GM12891 (cell line): Measurements from ENCODE around the gene PDPK1.
"Not testable (repeated sequence)": the region's sequence is repeated elsewhere in the genome, so short reads cannot be mapped to it uniquely, and the experiment has no call there.

ENCODE experiments used
- PAX5 ChIP-seq: IDR thresholded peaks from 2 replicates; pipeline ENCODE4 v1.6.1; 2011; ENCODE audit warnings: low read length, moderate library complexity, mild to moderate bottlenecking; ENCODE audit not compliant: insufficient read depth, severe bottlenecking
- POLR2A ChIP-seq: IDR thresholded peaks from 2 replicates; pipeline ENCODE4 v1.6.1; 2011; ENCODE audit warnings: low read depth, low read length, control low read depth
- POLR2AphosphoS5 ChIP-seq: IDR thresholded peaks from 2 replicates; pipeline ENCODE4 v1.6.1; 2011; ENCODE audit warnings: low read depth, low read length, control low read depth
- TAF1 ChIP-seq: IDR thresholded peaks from 2 replicates; pipeline ENCODE4 v1.6.1; 2011; ENCODE audit warnings: low read depth, low read length, control low read depth

- TF ChIP-seq POLR2A, POLR2AphosphoS5, TAF1, PAX5: not testable (repeated sequence)
These were observed 30.8 kb downstream of the PDPK1 start for GRCh38 chr16:2568573-2568972.
